H1 (cell line): Measurements from ENCODE around the gene OTUD1. TPM values are rescaled to one million over a fixed set of nuclear protein-coding genes. Genes with fewer than 3 reads are reported as not detected.

Source experiments
- CTCF ChIA-PET: fragments of 300-600 bp; sonication (Branson Sonifier 250); formaldehyde crosslinking; loops from one replicate; lab custom pipeline; 2021; ENCODE audit not compliant: partially characterized antibody; lab: Charles Lee
- POLR2A ChIA-PET: fragments of 300-600 bp; sonication (Branson Sonifier 250); formaldehyde crosslinking; loops from one replicate; lab custom pipeline; 2021; ENCODE audit warnings: inconsistent platforms; ENCODE audit not compliant: partially characterized antibody; lab: Charles Lee
- DNase-seq, 2 experiments: peaks; one replicate each; pipeline versions ENCODE4 v3.0.0 to v3.0.0-alpha.2; 2010 to 2022; ENCODE audit warnings: low spot score in 2 of 2, low read depth in 1 of 2, mixed read lengths in 1 of 2
- FAIRE-seq: peaks from 2 replicates; lab custom pipeline; 2011; peaks lifted over from hg19 to GRCh38; lab: Jason Lieb, UNC
- H2AFZ ChIP-seq: 2 replicates; pipeline ENCODE4 v1.8.1; 2012; ENCODE audit warnings: low read length, inconsistent platforms
- H2AK5ac ChIP-seq: 2 replicates; pipeline ENCODE4 v1.6.1; 2013; ENCODE audit warnings: low read depth, low read length
- H2BK120ac ChIP-seq: replicated peaks from 2 replicates; pipeline ENCODE3; 2013; ENCODE audit warnings: low read depth, low read length, inconsistent platforms
- H2BK12ac ChIP-seq: 2 replicates; pipeline ENCODE4 v1.6.1; 2013; ENCODE audit warnings: low read depth, low read length
- H2BK15ac ChIP-seq: 2 replicates; pipeline ENCODE4 v1.6.1; 2013; ENCODE audit warnings: low read length
- H2BK20ac ChIP-seq: 2 replicates; pipeline ENCODE4 v1.6.1; 2013; ENCODE audit warnings: low read length
- H2BK5ac ChIP-seq: 2 replicates; pipeline ENCODE4 v1.6.1; 2013; ENCODE audit warnings: low read depth, low read length
- H3K14ac ChIP-seq: 2 replicates; pipeline ENCODE4 v1.6.1; 2013; ENCODE audit warnings: inconsistent platforms; ENCODE audit not compliant: insufficient read length
- H3K18ac ChIP-seq: 2 replicates; pipeline ENCODE4 v1.6.1; 2013; ENCODE audit warnings: low read length; ENCODE audit errors: extremely low read depth
- H3K23ac ChIP-seq: 2 replicates; pipeline ENCODE4 v1.6.1; 2013; ENCODE audit warnings: inconsistent platforms; ENCODE audit not compliant: insufficient read length
- H3K23me2 ChIP-seq: 2 replicates; pipeline ENCODE4 v1.6.1; 2013; ENCODE audit warnings: low read depth, low read length
- H3K27ac ChIP-seq: 2 replicates; pipeline ENCODE4 v1.6.1; 2011; ENCODE audit warnings: low read depth, low read length, inconsistent platforms
- H3K27me3 ChIP-seq, 4 experiments: replicated peaks in 1 of 4; 1 replicate in 1 of 4; 2 replicates in 3 of 4; pipeline versions ENCODE4 v1.6.1 to v1.8.1; 2011 to 2013; ENCODE audit warnings: low read length in 3 of 4, mild to moderate bottlenecking in 3 of 4, inconsistent platforms in 2 of 4, mixed read lengths in 2 of 4, moderate library complexity in 1 of 4; ENCODE audit not compliant: control insufficient read depth in 3 of 4, insufficient read depth in 3 of 4; ENCODE audit errors: extremely low read depth in 1 of 4
- H3K36me3 ChIP-seq, 4 experiments: 2 replicates each; pipeline versions ENCODE4 v1.6.1 to v1.8.1; 2011 to 2013; ENCODE audit warnings: mild to moderate bottlenecking in 4 of 4, low read length in 3 of 4, moderate library complexity in 2 of 4, control low read depth in 1 of 4, inconsistent platforms in 1 of 4; ENCODE audit not compliant: insufficient read depth in 4 of 4, control insufficient read depth in 2 of 4
- H3K4ac ChIP-seq: replicated peaks from 2 replicates; pipeline ENCODE3; 2013; ENCODE audit warnings: low read length, low read depth, mixed read lengths, inconsistent platforms; ENCODE audit not compliant: insufficient read length
- H3K4me1 ChIP-seq, 4 experiments: replicated peaks in 1 of 4; 1 replicate in 1 of 4; 2 replicates in 3 of 4; pipeline versions ENCODE4 v1.6.1 to v1.8.1; 2011 to 2013; ENCODE audit warnings: low read length in 3 of 4, inconsistent platforms in 2 of 4, mixed read lengths in 1 of 4; ENCODE audit not compliant: insufficient read depth in 4 of 4, control insufficient read depth in 3 of 4
- H3K4me2 ChIP-seq, 2 experiments: 2 replicates each; pipeline versions ENCODE4 v1.6.1 to v1.8.1; 2011 to 2013; ENCODE audit warnings: low read depth in 2 of 2, low read length in 2 of 2, control low read depth in 1 of 2, inconsistent platforms in 1 of 2, mild to moderate bottlenecking in 1 of 2; ENCODE audit not compliant: insufficient read depth in 1 of 2
- H3K4me3 ChIP-seq, 4 experiments: fragments of 200-600, 300-600 bp in 1 of 4; sonication (generic), shearing (Covaris generic), sonication (Bioruptor Twin) in 1 of 4; 2 replicates each; pipeline versions ENCODE4 v1.5.1 to v1.8.1; 2011 to 2016; ENCODE audit warnings: low read length in 4 of 4, low read depth in 3 of 4, control low read depth in 2 of 4, inconsistent platforms in 2 of 4, mild to moderate bottlenecking in 2 of 4, mixed read lengths in 1 of 4, moderate library complexity in 1 of 4; ENCODE audit not compliant: insufficient read depth in 2 of 4; ENCODE audit errors: extremely low read depth in 1 of 4
- H3K56ac ChIP-seq: replicated peaks from 2 replicates; pipeline ENCODE3; 2013; ENCODE audit warnings: low read depth, mild to moderate bottlenecking, mixed read lengths, low read length, inconsistent platforms; ENCODE audit not compliant: insufficient read length
- H3K79me1 ChIP-seq: 2 replicates; pipeline ENCODE4 v1.6.1; 2013; ENCODE audit warnings: low read depth, low read length, control low read depth
- H3K79me2 ChIP-seq, 2 experiments: 2 replicates each; pipeline versions ENCODE4 v1.6.1 to v1.8.1; 2012 to 2013; ENCODE audit warnings: low read length in 2 of 2, mild to moderate bottlenecking in 2 of 2, inconsistent platforms in 1 of 2; ENCODE audit not compliant: insufficient read depth in 2 of 2, control insufficient read depth in 1 of 2
- H3K9ac ChIP-seq, 4 experiments: replicated peaks in 1 of 4; 1 replicate in 1 of 4; 2 replicates in 3 of 4; pipeline versions ENCODE4 v1.6.1 to v1.8.1; 2011 to 2013; ENCODE audit warnings: low read depth in 3 of 4, low read length in 3 of 4, control low read depth in 2 of 4, mild to moderate bottlenecking in 2 of 4, moderate library complexity in 2 of 4, inconsistent platforms in 1 of 4; ENCODE audit errors: extremely low read depth in 1 of 4
- H3K9me3 ChIP-seq, 2 experiments: 2 replicates each; pipeline versions ENCODE4 v1.6.1 to v1.8.1; 2012 to 2013; ENCODE audit warnings: mild to moderate bottlenecking in 2 of 2, moderate library complexity in 2 of 2, control low read depth in 1 of 2, inconsistent platforms in 1 of 2, low read depth in 1 of 2, low read length in 1 of 2, mixed read lengths in 1 of 2; ENCODE audit not compliant: insufficient read depth in 2 of 2
- H4K20me1 ChIP-seq, 2 experiments: replicated peaks in 1 of 2; 2 replicates each; pipeline versions ENCODE3 to v1.8.1; 2011 to 2013; ENCODE audit warnings: inconsistent platforms in 2 of 2, low read length in 2 of 2, mild to moderate bottlenecking in 1 of 2; ENCODE audit not compliant: insufficient read depth in 2 of 2, control insufficient read depth in 1 of 2
- H4K5ac ChIP-seq: 2 replicates; pipeline ENCODE4 v1.6.1; 2013; ENCODE audit warnings: low read length, low read depth, mixed read lengths, inconsistent platforms; ENCODE audit not compliant: insufficient read length
- H4K8ac ChIP-seq: 2 replicates; pipeline ENCODE4 v1.8.0; 2013; ENCODE audit warnings: mild to moderate bottlenecking, moderate library complexity, low read length, inconsistent platforms; ENCODE audit not compliant: insufficient read depth; ENCODE audit errors: extremely low read depth
- H4K91ac ChIP-seq: replicated peaks from 2 replicates; pipeline ENCODE3; 2013; ENCODE audit warnings: low read length, mixed read lengths, inconsistent platforms; ENCODE audit not compliant: insufficient read length
- BACH1 ChIP-seq: IDR thresholded peaks from 2 replicates; pipeline ENCODE4 v1.6.1; 2012; ENCODE audit warnings: low read length, improper control_type of control experiment
- CHD1 ChIP-seq: IDR thresholded peaks from 2 replicates; pipeline ENCODE4 v1.6.1; 2012; ENCODE audit warnings: low read depth, low read length, improper control_type of control experiment
- EZH2 ChIP-seq: fragments of 200-600 bp; sonication (generic); IDR thresholded peaks from 2 replicates; pipeline ENCODE4 v1.7.1; 2012; ENCODE audit warnings: low read depth, mild to moderate bottlenecking, moderate library complexity, low read length, inconsistent platforms; ENCODE audit not compliant: severe bottlenecking
- GABPA ChIP-seq: IDR thresholded peaks from 2 replicates; pipeline ENCODE4 v1.6.1; 2011; ENCODE audit warnings: mild to moderate bottlenecking, low read length, moderate library complexity, borderline replicate concordance; ENCODE audit not compliant: insufficient read depth
- NANOG ChIP-seq: IDR thresholded peaks from 2 replicates; pipeline ENCODE4 v1.6.1; 2011; ENCODE audit warnings: low read length, low read depth, mild to moderate bottlenecking, inconsistent platforms; ENCODE audit not compliant: insufficient read depth, poor library complexity, severe bottlenecking
- RAD21 ChIP-seq, 2 experiments: IDR thresholded peaks in 1 of 2; conservative IDR thresholded peaks in 1 of 2; 2 replicates each; pipeline ENCODE4 v1.6.1; 2011; ENCODE audit warnings: low read depth in 2 of 2, low read length in 2 of 2, improper control_type of control experiment in 1 of 2, inconsistent platforms in 1 of 2, mild to moderate bottlenecking in 1 of 2, moderate library complexity in 1 of 2
- YY1 ChIP-seq: IDR thresholded peaks from 2 replicates; pipeline ENCODE4 v1.6.1; 2011; ENCODE audit warnings: low read depth, mild to moderate bottlenecking, low read length
- WGBS, 2 experiments: shearing (Covaris generic) in 1 of 2; methylation state at CpG; one replicate each; pipeline versions ENCODE4 v1.1.6 to v1.1.7; 2013 to 2015; ENCODE audit warnings: low lambda C conversion rate in 2 of 2, mixed read lengths in 2 of 2, inconsistent platforms in 1 of 2, low coverage in 1 of 2, missing lambda C conversion rate in 1 of 2; ENCODE audit not compliant: insufficient replicate concordance in 2 of 2, insufficient coverage in 1 of 2, insufficient read length in 1 of 2; ENCODE audit errors: extremely low coverage in 1 of 2, missing lambda C conversion rate in 1 of 2; 5-methylcytosine and 5-hydroxymethylcytosine counted together
- polyA plus RNA-seq, 7 experiments: library from polyadenylated mRNA; depleted of rRNA in 3 of 7; stranded (reverse) in 5 of 7; unstranded in 2 of 7; fragments of >200 nt in 5 of 7; fragments of 200-250 nt in 2 of 7; gene quantifications; 1 replicate in 5 of 7; 2 replicates in 1 of 7; 4 replicates in 1 of 7; pipeline versions ENCODE4 v1.2.1 to v1.2.3, GENCODE V29; 2011 to 2013; ENCODE audit warnings: missing spikeins in 2 of 7, mixed read lengths in 2 of 7
- total RNA-seq: library from RNA; stranded (reverse); fragmentation: NEBNext Ultra II Directional; extraction: Animal tissue kit (Norgen Biotek cat#: 25700); gene quantifications from 2 replicates; pipeline ENCODE4 v1.2.1, GENCODE V29; 2021

The OTUD1 gene
- total and polyA plus RNA-seq, 2 of the 8 experiments (the other 6 are each of a cell fraction or from before 2014, with no cell fraction given) = 1.3 to 7.1 TPM

GRCh38 chr10:23481363-23481961, 42.6 kb downstream of the OTUD1 start:
- DNase-seq = no peak
- Histone ChIP-seq H3K36me3 (no peaks in the 10 kb centered on the region), H3K79me1 (no peaks in the 10 kb centered on the region), H4K20me1 (no peaks in the 10 kb centered on the region), H2AFZ (no peak overlapping the region), H4K8ac (no peak overlapping the region), H2BK20ac (no peak overlapping the region), H2BK15ac (no peak overlapping the region), H3K18ac (no peak overlapping the region), H4K5ac (no peak overlapping the region), H3K4me1 (no peaks in the 10 kb centered on the region), H4K91ac (no peak overlapping the region), H2BK12ac (no peak overlapping the region), H3K4ac (no peak overlapping the region), H3K14ac (no peak overlapping the region), H3K4me2 (no peak overlapping the region), H3K9me3 (no peaks in the 10 kb centered on the region), H3K79me2 (no peaks in the 10 kb centered on the region), H2BK5ac (no peak overlapping the region), H3K4me3 (no peak overlapping the region), H3K27me3 (no peaks in the 10 kb centered on the region; a peak in 1 of 7 replicates), H3K23ac (no peak overlapping the region), H2BK120ac (no peak overlapping the region), H3K23me2 (no peaks in the 10 kb centered on the region), H3K27ac (no peak overlapping the region), H3K9ac (no peak overlapping the region), H2AK5ac (no peak overlapping the region), H3K56ac (no peak overlapping the region)
- ChIA-PET POLR2A (no interaction called here), CTCF (interaction anchor here (0.9 to 1.9 kb wide), 2 partner anchors 9 to 18 kb away, joined by 3 to 7 read pairs; no protein-coding TSS in a partner anchor)
- FAIRE-seq = no peak
- 91% methylated on average over 3 of the region's 3 CpGs; no CpG with 5 or more reads in 1 of the 2 experiments for WGBS, 2 experiments
- TF ChIP-seq RAD21 (IDR thresholded peaks at IDR 0.05 in 1 of 2, conservative IDR thresholded peaks at IDR 0.05 in 1 of 2; ENCODE audit: low read depth in 2 of 2, low read length in 2 of 2) (no peak), NANOG (no peak), CHD1 (no peak), BACH1 (no peak), YY1 (no peak), EZH2 (no peak), GABPA (no peak)
